K562 (cell line): ENCODE measurements around the gene ASMTL. TPM values are rescaled to one million over a fixed set of nuclear protein-coding genes. Genes with fewer than 3 reads are reported as not detected.

Source experiments
- BRD4 ChIP-seq: fragments of 200-600 bp; sonication (generic); IDR thresholded peaks from 2 replicates; pipeline ENCODE4 v1.6.1; 2017; ENCODE audit warnings: inconsistent platforms
- CBFA2T2 ChIP-seq: fragments of 450-650 bp; conservative IDR thresholded peaks from 2 replicates; pipeline ENCODE4 v1.6.1; 2017; ENCODE audit warnings: mild to moderate bottlenecking
- ELF2 ChIP-seq: fragments of 250-450 bp; sonication (Bioruptor Pico); IDR thresholded peaks from 2 replicates; pipeline ENCODE4 v1.5.0; 2021; ENCODE audit warnings: mild to moderate bottlenecking
- GABPA ChIP-seq: fragments of 200-800 bp; sonication (Bioruptor generic); conservative IDR thresholded peaks from 2 replicates; pipeline ENCODE4 v1.6.1; 2016; ENCODE audit warnings: low read depth, missing genetic modification characterization, missing compliant biosample characterization
- HNRNPLL ChIP-seq: fragments of 200-400 bp; formaldehyde crosslinking; IDR thresholded peaks from 2 replicates; pipeline ENCODE4 v1.6.1; 2017; ENCODE audit warnings: low read length, low read depth, mild to moderate bottlenecking; ENCODE audit not compliant: poor library complexity, severe bottlenecking
- IRF9 ChIP-seq: fragments of 450-650 bp; IDR thresholded peaks from 2 replicates; pipeline ENCODE4 v1.6.1; 2016; ENCODE audit warnings: missing biosample characterization, missing genetic modification characterization
- KDM4B ChIP-seq, 2 experiments: fragments of 450-650 bp in 1 of 2; sonication (generic) in 1 of 2; IDR thresholded peaks; 2 replicates each; pipeline ENCODE4 v1.6.1; 2016 to 2017; ENCODE audit warnings: borderline replicate concordance in 2 of 2, antibody characterized with exemption in 1 of 2, low read depth in 1 of 2, mild to moderate bottlenecking in 1 of 2
- MYC ChIP-seq, 2 experiments: fragments of 250-450 bp in 1 of 2; sonication (Bioruptor Pico) in 1 of 2; IDR thresholded peaks; 2 replicates each; pipeline versions ENCODE4 v1.5.1 to v1.6.1; 2012 to 2021; ENCODE audit warnings: low read depth in 2 of 2, borderline replicate concordance in 1 of 2, improper control_type of control experiment in 1 of 2, low read length in 1 of 2, mild to moderate bottlenecking in 1 of 2, moderate library complexity in 1 of 2
- POLR2G ChIP-seq: fragments of 200-400 bp; formaldehyde crosslinking; IDR thresholded peaks from 2 replicates; pipeline ENCODE4 v1.6.1; 2017; ENCODE audit warnings: low read depth, mild to moderate bottlenecking, antibody characterized with exemption, low read length, moderate library complexity
- SNIP1 ChIP-seq: fragments of 450-650 bp; IDR thresholded peaks from 2 replicates; pipeline ENCODE4 v1.7.1; 2017; ENCODE audit warnings: low read depth, mild to moderate bottlenecking
- ZNF212 ChIP-seq: fragments of 450-650 bp; formaldehyde crosslinking; IDR thresholded peaks from 2 replicates; pipeline ENCODE4 v1.4.0; 2020; ENCODE audit warnings: mild to moderate bottlenecking
- polyA plus RNA-seq, 8 experiments: library from polyadenylated mRNA; depleted of rRNA in 4 of 8; stranded (reverse) in 5 of 8; unstranded in 3 of 8; fragments of >200 nt; fragmentation: Nextera tagmentation in 2 of 8; fragmentation: Illumina TruSeq in 1 of 8; extraction: Ambion mirVana in 2 of 8; extraction: Trizol in 1 of 8; gene quantifications; 2 replicates each; pipeline versions ENCODE4 v1.2.1 to v1.2.3, GENCODE V29; 2011 to 2014; ENCODE audit warnings: inconsistent platforms in 1 of 8, missing spikeins in 1 of 8
- total RNA-seq, 7 experiments: library from RNA; depleted of rRNA in 6 of 7; stranded (reverse); fragments of >200 nt in 6 of 7; fragmentation: Illumina TruSeq in 2 of 7; extraction: Trizol in 2 of 7; gene quantifications; 2 replicates each; pipeline versions ENCODE4 v1.2.1 to v1.2.3, GENCODE V29; 2011 to 2021; ENCODE audit warnings: low replicate concordance in 1 of 7
- TF ChIP-seq, protein P1 (sequence below): fragments of 450-650 bp; IDR thresholded peaks from 2 replicates; pipeline ENCODE4 v1.6.1; 2016; ENCODE audit warnings: mild to moderate bottlenecking, moderate library complexity
- TF ChIP-seq, protein P2 (sequence below), 2 experiments: fragments of 450-650 bp; IDR thresholded peaks; 2 replicates each; pipeline ENCODE4 v1.6.1; 2016

ASMTL gene
- total and polyA plus RNA-seq, 9 of the 15 experiments (the other 6 are each of a cell fraction or from before 2014, with no cell fraction given) = 0.56 to 20.6 (median 7.6) TPM

- TF ChIP-seq, protein P1, sequence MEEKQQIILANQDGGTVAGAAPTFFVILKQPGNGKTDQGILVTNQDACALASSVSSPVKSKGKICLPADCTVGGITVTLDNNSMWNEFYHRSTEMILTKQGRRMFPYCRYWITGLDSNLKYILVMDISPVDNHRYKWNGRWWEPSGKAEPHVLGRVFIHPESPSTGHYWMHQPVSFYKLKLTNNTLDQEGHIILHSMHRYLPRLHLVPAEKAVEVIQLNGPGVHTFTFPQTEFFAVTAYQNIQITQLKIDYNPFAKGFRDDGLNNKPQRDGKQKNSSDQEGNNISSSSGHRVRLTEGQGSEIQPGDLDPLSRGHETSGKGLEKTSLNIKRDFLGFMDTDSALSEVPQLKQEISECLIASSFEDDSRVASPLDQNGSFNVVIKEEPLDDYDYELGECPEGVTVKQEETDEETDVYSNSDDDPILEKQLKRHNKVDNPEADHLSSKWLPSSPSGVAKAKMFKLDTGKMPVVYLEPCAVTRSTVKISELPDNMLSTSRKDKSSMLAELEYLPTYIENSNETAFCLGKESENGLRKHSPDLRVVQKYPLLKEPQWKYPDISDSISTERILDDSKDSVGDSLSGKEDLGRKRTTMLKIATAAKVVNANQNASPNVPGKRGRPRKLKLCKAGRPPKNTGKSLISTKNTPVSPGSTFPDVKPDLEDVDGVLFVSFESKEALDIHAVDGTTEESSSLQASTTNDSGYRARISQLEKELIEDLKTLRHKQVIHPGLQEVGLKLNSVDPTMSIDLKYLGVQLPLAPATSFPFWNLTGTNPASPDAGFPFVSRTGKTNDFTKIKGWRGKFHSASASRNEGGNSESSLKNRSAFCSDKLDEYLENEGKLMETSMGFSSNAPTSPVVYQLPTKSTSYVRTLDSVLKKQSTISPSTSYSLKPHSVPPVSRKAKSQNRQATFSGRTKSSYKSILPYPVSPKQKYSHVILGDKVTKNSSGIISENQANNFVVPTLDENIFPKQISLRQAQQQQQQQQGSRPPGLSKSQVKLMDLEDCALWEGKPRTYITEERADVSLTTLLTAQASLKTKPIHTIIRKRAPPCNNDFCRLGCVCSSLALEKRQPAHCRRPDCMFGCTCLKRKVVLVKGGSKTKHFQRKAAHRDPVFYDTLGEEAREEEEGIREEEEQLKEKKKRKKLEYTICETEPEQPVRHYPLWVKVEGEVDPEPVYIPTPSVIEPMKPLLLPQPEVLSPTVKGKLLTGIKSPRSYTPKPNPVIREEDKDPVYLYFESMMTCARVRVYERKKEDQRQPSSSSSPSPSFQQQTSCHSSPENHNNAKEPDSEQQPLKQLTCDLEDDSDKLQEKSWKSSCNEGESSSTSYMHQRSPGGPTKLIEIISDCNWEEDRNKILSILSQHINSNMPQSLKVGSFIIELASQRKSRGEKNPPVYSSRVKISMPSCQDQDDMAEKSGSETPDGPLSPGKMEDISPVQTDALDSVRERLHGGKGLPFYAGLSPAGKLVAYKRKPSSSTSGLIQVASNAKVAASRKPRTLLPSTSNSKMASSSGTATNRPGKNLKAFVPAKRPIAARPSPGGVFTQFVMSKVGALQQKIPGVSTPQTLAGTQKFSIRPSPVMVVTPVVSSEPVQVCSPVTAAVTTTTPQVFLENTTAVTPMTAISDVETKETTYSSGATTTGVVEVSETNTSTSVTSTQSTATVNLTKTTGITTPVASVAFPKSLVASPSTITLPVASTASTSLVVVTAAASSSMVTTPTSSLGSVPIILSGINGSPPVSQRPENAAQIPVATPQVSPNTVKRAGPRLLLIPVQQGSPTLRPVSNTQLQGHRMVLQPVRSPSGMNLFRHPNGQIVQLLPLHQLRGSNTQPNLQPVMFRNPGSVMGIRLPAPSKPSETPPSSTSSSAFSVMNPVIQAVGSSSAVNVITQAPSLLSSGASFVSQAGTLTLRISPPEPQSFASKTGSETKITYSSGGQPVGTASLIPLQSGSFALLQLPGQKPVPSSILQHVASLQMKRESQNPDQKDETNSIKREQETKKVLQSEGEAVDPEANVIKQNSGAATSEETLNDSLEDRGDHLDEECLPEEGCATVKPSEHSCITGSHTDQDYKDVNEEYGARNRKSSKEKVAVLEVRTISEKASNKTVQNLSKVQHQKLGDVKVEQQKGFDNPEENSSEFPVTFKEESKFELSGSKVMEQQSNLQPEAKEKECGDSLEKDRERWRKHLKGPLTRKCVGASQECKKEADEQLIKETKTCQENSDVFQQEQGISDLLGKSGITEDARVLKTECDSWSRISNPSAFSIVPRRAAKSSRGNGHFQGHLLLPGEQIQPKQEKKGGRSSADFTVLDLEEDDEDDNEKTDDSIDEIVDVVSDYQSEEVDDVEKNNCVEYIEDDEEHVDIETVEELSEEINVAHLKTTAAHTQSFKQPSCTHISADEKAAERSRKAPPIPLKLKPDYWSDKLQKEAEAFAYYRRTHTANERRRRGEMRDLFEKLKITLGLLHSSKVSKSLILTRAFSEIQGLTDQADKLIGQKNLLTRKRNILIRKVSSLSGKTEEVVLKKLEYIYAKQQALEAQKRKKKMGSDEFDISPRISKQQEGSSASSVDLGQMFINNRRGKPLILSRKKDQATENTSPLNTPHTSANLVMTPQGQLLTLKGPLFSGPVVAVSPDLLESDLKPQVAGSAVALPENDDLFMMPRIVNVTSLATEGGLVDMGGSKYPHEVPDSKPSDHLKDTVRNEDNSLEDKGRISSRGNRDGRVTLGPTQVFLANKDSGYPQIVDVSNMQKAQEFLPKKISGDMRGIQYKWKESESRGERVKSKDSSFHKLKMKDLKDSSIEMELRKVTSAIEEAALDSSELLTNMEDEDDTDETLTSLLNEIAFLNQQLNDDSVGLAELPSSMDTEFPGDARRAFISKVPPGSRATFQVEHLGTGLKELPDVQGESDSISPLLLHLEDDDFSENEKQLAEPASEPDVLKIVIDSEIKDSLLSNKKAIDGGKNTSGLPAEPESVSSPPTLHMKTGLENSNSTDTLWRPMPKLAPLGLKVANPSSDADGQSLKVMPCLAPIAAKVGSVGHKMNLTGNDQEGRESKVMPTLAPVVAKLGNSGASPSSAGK = no peak
- TF ChIP-seq GABPA = peak; percentile 77
- TF ChIP-seq SNIP1 = no peak
- TF ChIP-seq, protein P2, sequence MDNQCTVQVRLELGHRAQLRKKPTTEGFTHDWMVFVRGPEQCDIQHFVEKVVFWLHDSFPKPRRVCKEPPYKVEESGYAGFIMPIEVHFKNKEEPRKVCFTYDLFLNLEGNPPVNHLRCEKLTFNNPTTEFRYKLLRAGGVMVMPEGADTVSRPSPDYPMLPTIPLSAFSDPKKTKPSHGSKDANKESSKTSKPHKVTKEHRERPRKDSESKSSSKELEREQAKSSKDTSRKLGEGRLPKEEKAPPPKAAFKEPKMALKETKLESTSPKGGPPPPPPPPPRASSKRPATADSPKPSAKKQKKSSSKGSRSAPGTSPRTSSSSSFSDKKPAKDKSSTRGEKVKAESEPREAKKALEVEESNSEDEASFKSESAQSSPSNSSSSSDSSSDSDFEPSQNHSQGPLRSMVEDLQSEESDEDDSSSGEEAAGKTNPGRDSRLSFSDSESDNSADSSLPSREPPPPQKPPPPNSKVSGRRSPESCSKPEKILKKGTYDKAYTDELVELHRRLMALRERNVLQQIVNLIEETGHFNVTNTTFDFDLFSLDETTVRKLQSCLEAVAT (IDR thresholded peaks at IDR 0.05) = no peak
- peak; percentile 96 for TF ChIP-seq POLR2G
- TF ChIP-seq ZNF212 = no peak
- no peak for TF ChIP-seq BRD4
- TF ChIP-seq ELF2 (CRISPR knock-in tag) = no peak
- TF ChIP-seq CBFA2T2 = no peak
- no peak for TF ChIP-seq KDM4B (IDR thresholded peaks at IDR 0.05; ENCODE audit: borderline replicate concordance in 2 of 2, low read depth in 1 of 2)
- peak; percentile 63 for TF ChIP-seq MYC (IDR thresholded peaks at IDR 0.05; ENCODE audit: low read depth, low read length)
- no peak for TF ChIP-seq MYC (CRISPR knock-in tag; IDR thresholded peaks at IDR 0.05; ENCODE audit: borderline replicate concordance, low read depth)
- TF ChIP-seq IRF9 (tag) = no peak
- TF ChIP-seq HNRNPLL = peak; percentile 28
Observed at GRCh38 chrX:1452516-1453394, at the start of gene ASMTL (continued).
